ENCODE measurements around the gene LYRM4.

DNA sequence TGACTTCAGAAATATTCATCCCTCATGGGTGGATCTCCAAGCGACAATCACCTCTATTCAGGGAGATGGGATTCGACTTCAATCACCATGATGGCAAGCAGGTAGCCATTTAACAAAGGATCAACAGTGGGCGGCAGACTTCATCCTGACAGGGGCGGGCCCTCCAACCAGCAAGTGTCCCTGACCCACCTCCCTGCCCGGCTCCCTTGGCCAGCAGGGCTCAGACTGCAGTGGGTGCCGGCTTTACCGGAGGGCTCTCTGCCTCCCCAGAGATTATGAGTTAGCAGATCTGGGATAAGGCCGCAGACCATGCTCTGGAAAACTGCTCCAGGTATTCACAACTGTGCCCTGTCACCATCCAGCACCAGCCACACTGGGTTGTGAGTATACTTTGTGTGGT lies 136.2 kb downstream of the LYRM4 start:
- TF ChIP-seq, protein P1, sequence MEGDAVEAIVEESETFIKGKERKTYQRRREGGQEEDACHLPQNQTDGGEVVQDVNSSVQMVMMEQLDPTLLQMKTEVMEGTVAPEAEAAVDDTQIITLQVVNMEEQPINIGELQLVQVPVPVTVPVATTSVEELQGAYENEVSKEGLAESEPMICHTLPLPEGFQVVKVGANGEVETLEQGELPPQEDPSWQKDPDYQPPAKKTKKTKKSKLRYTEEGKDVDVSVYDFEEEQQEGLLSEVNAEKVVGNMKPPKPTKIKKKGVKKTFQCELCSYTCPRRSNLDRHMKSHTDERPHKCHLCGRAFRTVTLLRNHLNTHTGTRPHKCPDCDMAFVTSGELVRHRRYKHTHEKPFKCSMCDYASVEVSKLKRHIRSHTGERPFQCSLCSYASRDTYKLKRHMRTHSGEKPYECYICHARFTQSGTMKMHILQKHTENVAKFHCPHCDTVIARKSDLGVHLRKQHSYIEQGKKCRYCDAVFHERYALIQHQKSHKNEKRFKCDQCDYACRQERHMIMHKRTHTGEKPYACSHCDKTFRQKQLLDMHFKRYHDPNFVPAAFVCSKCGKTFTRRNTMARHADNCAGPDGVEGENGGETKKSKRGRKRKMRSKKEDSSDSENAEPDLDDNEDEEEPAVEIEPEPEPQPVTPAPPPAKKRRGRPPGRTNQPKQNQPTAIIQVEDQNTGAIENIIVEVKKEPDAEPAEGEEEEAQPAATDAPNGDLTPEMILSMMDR (conservative IDR thresholded peaks at IDR 0.05) = no peak
- no peak for TF ChIP-seq EZH2 (IDR thresholded peaks at IDR 0.05; ENCODE audit: low read depth)
